GM19328 (cell line): Measurements from ENCODE around the gene ENO4.
A peak's percentile ranks its signal among the peaks of the same experiment; 100 is the strongest.

Experiments
- ATAC-seq: cut with Tn5 transposase; IDR thresholded peaks from one replicate; pipeline ENCODE4 v1.9.1; 2021; ENCODE audit warnings: mild to moderate bottlenecking, moderate library complexity; ENCODE audit not compliant: unreplicated experiment

The ENO4 gene, protein sequence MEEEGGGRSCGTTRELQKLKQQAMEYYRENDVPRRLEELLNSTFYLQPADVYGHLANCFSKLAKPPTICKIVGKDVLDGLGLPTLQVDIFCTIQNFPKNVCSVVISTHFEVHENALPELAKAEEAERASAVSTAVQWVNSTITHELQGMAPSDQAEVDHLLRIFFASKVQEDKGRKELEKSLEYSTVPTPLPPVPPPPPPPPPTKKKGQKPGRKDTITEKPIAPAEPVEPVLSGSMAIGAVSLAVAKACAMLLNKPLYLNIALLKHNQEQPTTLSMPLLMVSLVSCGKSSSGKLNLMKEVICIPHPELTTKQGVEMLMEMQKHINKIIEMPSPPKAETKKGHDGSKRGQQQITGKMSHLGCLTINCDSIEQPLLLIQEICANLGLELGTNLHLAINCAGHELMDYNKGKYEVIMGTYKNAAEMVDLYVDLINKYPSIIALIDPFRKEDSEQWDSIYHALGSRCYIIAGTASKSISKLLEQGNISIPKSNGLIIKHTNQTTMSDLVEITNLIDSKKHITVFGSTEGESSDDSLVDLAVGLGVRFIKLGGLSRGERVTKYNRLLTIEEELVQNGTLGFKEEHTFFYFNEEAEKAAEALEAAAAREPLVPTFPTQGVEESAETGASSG

DNA sequence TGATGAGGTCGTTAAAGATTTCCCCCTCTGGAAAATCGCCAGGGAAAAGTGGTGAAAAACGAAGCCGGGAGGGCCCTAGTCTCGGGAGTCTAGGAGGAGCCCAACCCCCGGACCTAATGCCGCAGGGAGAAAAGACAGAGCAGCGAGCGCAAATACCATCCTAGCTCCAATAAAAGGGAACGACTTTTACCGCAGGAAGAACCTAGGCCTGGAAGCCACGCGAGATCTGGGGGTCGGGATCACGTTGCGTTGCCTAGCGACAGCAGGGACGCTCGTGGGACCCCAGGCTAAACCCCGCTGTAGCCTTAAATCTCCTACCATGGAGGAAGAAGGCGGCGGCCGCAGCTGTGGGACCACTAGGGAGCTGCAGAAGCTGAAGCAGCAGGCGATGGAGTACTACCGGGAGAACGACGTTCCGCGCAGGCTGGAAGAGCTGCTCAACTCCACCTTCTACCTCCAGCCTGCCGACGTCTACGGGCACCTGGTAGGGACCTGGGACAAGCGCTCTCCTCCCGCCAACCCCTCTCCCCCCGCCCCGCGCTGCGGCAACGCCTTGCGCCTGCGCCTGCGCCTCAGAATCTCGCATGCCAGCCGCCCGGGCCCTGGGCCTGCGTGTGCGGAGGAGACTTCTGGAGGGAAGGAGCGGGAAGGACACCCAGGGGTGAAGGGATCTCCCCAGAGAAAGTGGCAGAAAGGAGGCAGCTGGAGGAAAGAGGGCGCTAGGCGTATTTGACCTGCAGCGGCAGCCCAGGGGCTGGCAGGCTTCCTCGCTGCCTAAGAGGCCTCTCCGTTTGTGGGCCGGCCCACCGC is at the start of gene ENO4:
Gene ENO4, plus strand, starts transcription at position 252 of the 810 bp plus-strand sequence. Its CDS starts 68 bp downstream, at position 320.
- peak; percentile 51 for ATAC-seq

DNA sequence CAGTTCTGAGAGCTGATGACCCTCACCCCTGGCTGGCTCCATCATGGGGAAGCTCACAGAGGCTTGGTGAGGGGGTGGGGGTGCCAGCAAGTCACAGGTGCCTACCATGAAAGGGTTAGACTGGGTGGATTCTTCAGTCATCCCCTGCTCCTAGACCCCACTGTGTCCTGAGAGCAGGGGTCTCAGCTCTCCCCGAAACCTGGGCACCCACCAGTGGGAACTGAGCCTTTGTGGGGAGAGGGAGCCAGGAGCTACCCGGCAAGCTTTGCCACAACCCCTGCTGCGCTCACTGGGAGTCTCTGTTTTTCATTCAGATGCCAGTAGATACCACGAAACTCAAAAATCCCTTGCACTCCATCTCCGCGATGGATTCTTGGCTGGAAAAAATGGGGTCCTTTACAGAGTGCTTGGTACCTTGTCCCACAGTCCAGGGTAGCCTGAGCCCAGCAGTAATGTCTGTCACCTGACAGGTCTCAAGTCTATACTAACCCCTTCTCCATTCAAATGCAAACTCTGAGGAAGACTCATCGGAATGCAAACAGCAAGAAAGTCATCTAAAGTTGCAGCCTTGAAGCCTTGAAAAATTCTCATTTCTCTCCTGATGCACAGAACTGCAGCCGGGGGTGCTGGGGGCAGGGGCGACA is 48.9 kb upstream of the ENO4 start:
- no peak for ATAC-seq

DNA sequence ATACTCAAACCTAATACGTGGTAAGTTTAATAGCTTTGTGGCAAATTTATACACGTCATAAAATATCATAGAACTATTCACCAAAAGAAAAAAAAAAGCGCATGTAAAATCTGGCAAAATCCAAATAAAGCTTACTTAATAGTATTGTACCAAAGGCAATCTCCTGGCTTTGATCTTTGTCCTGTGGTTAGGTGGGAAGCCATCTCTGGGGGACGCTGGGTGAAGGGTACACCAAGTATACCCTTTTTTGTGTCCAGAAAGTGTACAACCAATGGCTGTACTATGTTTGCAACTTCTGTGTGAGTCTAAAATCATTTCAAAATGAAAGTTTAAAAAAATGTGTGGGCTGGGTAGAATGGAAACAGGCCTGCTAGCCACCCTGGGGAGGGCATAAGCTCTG is 47.6 kb upstream of the ENO4 start:
- ATAC-seq = no peak

- ATAC-seq = no peak
Observed at GRCh38 chr10:116802474-116802873, 46.8 kb upstream of the ENO4 start.

GRCh38 chr10:116802876-116803275 is 46.4 kb upstream of the ENO4 start:
- ATAC-seq = no peak

DNA sequence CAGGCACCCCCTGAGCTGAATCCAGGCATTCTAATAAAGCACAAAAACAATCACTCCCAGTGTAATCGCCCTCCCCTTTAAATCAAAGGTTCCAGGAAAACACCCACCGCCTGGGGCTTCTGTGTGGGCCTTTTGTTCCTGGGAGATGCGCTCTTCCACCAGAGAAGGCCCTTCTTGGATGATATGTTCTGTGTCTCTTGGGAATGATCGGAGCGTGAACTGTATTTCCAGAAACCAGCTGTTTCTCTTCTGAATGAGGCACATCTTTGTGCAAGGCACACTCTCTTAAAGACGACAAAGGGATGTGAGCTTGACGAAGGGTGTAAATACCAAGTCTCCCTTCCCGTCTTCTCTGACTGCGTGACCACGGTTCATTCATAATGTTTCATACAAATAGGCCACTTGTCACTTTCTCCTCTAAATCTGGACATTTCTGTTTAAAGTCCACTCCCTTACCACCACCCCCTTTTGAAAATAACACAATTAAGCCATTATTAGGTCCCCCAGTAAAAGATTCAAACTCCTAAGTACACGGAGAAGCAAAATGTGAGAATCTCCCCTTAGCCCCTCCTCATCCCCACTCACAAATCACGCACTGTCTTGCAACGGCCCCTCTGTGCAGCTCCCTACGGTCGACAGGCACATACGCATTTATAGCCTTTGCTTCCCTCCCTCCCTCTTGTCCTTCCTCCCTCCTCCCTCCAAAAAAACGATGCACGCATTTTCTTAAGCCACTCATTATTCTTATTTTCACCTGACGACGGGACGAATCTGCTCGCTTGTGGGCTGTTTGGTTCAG is 45.6 kb upstream of the ENO4 start:
- no peak for ATAC-seq

GRCh38 chr10:116808706-116809105 is 40.6 kb upstream of the ENO4 start:
- no peak for ATAC-seq

GRCh38 chr10:116809483-116810119 is 39.7 kb upstream of the ENO4 start:
- no peak for ATAC-seq

DNA sequence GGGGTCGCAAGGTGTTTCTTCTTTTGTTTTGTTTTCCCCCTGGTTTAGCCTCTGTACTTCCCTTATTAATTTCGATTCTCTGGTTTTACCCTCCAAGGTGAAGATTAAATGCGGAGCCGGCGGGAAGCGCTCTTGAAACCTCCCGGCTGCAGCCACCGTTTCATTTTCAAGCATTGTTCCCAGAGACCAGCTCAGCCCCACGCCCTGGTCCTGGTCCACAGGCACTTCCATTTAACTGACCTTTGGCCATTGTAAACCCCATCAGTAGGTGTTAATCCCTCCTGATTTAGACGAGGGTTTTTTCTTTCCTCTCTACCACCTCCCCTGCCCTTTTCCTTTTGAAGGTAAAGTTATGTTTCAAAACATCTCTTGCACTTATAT is 39.2 kb upstream of the ENO4 start:
- ATAC-seq = no peak

GRCh38 chr10:116810895-116811294 is 38.4 kb upstream of the ENO4 start:
- ATAC-seq = no peak

DNA sequence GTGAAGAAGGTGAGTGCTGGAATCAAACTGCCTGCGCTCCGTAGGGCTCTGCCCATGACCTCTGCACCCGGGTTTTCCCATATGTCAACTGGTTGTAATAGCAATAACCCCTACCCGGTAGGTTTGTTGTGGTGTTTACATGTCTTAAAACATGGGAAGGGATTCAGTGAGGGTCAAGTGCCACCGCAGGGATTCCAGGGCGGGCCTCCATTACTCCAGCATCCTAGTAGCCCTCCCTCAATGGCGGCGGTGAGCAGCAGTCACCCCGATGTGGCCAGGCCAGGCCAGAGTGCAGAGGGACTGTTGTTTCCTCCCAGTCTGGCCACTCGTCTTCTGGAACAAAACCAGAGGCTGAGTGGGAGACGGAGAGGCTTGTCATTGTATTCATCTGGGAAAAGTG is 37.6 kb upstream of the ENO4 start:
- ATAC-seq = no peak

DNA sequence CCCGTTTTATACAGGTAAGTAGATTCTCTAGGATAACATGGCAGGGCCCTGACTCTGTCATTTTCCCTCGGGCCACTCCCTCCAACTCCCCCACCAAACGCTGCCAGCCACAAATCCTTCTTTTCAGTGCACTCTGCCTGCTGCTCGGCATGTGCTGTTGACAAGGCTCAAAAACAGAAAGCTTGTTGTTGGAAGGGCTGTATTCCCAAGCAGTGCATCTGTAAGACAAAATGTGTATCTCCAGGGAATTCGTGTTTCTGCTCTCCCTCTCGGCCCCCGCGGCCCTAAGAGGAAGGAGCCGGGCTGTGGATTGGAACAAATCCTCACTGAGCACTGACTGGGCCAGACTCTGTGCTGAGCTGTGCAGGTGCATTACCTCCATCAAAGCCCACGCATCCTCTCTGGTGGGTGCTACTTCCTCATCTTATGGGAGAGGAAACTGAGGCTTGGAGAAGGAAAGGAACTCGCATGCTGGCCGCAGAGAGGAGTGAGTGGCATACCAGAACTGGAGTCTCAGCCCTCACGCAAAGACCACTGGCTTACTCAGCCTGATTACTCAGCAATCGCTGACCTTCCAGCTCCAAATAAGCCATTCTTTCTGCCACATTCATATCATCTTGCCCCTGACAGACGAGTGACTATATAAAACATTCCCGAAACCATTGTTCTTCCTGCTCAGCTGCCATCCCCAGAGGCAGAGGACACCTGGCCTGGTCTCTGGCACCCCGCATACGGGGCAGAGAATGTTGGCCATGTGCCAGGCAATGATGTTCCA is 33.5 kb upstream of the ENO4 start:
- ATAC-seq = no peak

GRCh38 chr10:116817178-116817577 is 32.1 kb upstream of the ENO4 start:
- no peak for ATAC-seq

- no peak for ATAC-seq
Observed at GRCh38 chr10:116817780-116818343, 31.4 kb upstream of the ENO4 start.

DNA sequence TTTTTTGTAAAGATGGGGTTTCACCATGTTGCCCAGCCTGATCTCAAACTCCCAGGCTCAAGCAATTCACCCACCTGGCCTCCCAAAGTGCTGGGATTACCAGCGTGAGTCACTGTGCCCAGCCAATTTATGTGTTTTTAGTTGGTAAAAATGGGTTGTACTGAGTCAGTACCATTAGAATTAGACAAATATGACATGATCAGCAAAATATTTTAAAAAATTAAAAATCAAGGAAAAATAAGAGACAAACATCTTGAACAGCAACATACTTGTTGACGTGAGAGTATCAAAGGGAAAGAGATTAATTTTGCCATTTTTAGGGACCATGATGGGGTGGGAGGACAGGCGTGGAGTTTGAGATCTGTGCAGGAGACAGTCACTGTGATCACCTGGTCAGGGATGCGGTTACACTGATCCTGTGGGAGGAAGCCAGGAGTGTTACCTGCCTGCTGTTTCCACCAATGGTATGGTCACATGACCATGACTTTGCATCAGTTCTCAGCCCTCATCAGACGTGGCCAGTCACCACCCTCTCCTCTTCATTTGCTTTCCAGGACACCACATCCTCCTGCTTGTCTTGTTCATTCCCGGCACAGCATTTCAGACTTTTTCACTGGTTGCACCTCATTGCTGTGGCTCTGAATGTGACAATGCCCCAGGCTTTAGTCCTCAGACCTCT is 29.2 kb upstream of the ENO4 start:
- no peak for ATAC-seq

DNA sequence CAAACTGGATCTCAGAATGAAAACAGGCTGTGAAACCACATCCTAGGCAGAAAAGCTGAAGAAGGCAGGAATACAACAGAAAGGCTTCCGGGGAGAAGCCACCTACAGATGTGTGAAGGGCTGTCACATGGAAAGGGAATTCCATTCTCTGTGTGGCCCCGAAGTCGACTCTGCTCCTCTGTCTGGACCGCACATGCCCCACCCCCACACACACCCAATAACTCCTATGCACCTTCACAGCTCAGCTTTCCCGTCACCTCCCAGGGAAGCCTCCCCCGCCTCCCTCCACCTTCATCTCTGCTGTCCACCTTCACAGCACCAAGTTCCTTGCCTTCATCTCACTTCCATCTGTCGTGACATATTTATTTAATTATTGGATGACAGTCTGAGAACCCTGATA is 23.4 kb upstream of the ENO4 start:
- no peak for ATAC-seq

GRCh38 chr10:116826803-116827202 is 22.5 kb upstream of the ENO4 start:
- ATAC-seq = no peak

DNA sequence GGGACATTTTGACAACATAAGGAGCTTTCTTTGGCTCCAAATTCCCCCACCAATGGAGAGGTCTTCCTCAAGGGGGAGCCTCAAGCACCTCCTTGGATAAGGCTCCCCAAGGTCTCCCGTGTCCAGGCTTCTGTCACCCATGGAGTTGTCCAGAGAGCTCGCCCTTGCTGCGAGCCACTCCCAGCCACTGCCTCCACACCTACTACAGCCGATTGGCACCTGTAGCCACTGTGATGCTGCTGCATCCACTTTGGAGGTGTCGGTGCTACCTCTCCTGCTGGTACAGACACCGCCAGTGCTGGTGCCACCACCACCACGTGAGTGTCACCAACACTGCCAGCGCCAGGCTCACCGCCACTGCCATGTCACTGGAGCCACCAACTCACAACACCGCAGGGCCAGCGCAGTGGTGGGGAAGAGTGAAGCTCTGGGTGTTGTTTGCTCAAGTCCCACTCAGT is 22.1 kb upstream of the ENO4 start:
- no peak for ATAC-seq
